Measurements from ENCODE around the gene GNA15. TPM values are rescaled to one million over a fixed set of nuclear protein-coding genes. Genes with fewer than 3 reads are reported as not detected.
"Not testable (repeated sequence)": the region's sequence is repeated elsewhere in the genome, so short reads cannot be mapped to it uniquely, and the experiment has no call there.

GNA15 gene, protein sequence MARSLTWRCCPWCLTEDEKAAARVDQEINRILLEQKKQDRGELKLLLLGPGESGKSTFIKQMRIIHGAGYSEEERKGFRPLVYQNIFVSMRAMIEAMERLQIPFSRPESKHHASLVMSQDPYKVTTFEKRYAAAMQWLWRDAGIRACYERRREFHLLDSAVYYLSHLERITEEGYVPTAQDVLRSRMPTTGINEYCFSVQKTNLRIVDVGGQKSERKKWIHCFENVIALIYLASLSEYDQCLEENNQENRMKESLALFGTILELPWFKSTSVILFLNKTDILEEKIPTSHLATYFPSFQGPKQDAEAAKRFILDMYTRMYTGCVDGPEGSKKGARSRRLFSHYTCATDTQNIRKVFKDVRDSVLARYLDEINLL
- 0.80 and 1.3 TPM in 2 replicates for total RNA-seq

- CTCF ChIA-PET: interaction anchor here (1.0 kb wide), 1 partner anchor 185 kb away, joined by 3 read pairs; no protein-coding TSS in a partner anchor
These were observed at the start of gene GNA15 for GRCh38 chr19:3135961-3136683. TSS of gene GNA15 (plus strand) at chr19:3136033. CDS start at chr19:3136451, 418 bp downstream.

GRCh38 chr19:3087769-3088168 is 48.1 kb upstream of the GNA15 start:
- TF ChIP-seq CTCF (IDR thresholded peaks at IDR 0.05): no peak
- CTCF ChIA-PET: no interaction called here
- Mint-ChIP-seq H3K27me3 (no peaks in the 10 kb centered on the region), H3K4me3 (no peak overlapping the region), H3K27ac (no peak overlapping the region), H3K9me3 (no peaks in the 10 kb centered on the region), H3K36me3 (ENCODE audit: low read depth) (no peaks in the 10 kb centered on the region), H3K4me1 (no peaks in the 10 kb centered on the region)
- DNase-seq: no peak
- ATAC-seq (ENCODE audit: low read depth): no peak
- POLR2A ChIA-PET: interaction anchor here (0.6 kb wide), 1 partner anchor 164 kb away, joined by 3 read pairs; no protein-coding TSS in a partner anchor
- intact Hi-C loops (cut with micrococcal nuclease): no loop called here

More at GRCh38 chr19:3135961-3136683, at the start of gene GNA15:
- Mint-ChIP-seq H3K4me3 (peak within 1 kb of the TSS; percentile 24), H3K4me1 (peaks cover 34% of the 10 kb centered on the region), H3K27me3 (peaks cover 5% of the 10 kb centered on the region), H3K9me3 (no peaks in the 10 kb centered on the region), H3K36me3 (ENCODE audit: low read depth) (no peaks in the 10 kb centered on the region), H3K27ac (no peak within 1 kb of the TSS)
- no peak for DNase-seq
- peak; percentile 34 for ATAC-seq (ENCODE audit: low read depth)
- intact Hi-C loops (cut with micrococcal nuclease): no loop called here
- POLR2A ChIA-PET: interaction anchor here (0.6 to 1.0 kb wide), 4 partner anchors 11 to 1203 kb away, joined by 3 to 5 read pairs (median 4); no protein-coding TSS in a partner anchor
- no peak for TF ChIP-seq CTCF (IDR thresholded peaks at IDR 0.05)

- CTCF ChIA-PET; H3K27me3 Mint-ChIP-seq; H3K4me3 Mint-ChIP-seq; DNase-seq; intact Hi-C loops (cut with micrococcal nuclease); H3K4me1 Mint-ChIP-seq; H3K9me3 Mint-ChIP-seq; ATAC-seq (ENCODE audit: low read depth); H3K36me3 Mint-ChIP-seq (ENCODE audit: low read depth); H3K27ac Mint-ChIP-seq: not testable (repeated sequence)
- POLR2A ChIA-PET: interaction anchor here (0.6 kb wide), 2 partner anchors 24 to 60 kb away, joined by 3 to 5 read pairs; no protein-coding TSS in a partner anchor
These were observed 46.5 kb upstream of the GNA15 start for GRCh38 chr19:3089299-3089855.

GRCh38 chr19:3094601-3095440 is 41.0 kb upstream of the GNA15 start:
- intact Hi-C loops (cut with micrococcal nuclease): no loop called here
- TF ChIP-seq CTCF (IDR thresholded peaks at IDR 0.05): no peak
- no peaks in the 10 kb centered on the region for H3K36me3 Mint-ChIP-seq (ENCODE audit: low read depth)
- H3K9me3 Mint-ChIP-seq: no peaks in the 10 kb centered on the region
- ATAC-seq (ENCODE audit: low read depth) (peak; percentile 38), DNase-seq (peak; percentile 45)
- peaks cover 29% of the 10 kb centered on the region for H3K4me1 Mint-ChIP-seq
- no peak overlapping the region for H3K27ac Mint-ChIP-seq
- H3K27me3 Mint-ChIP-seq: no peaks in the 10 kb centered on the region
- peak overlapping the region; percentile 73 for H3K4me3 Mint-ChIP-seq
- CTCF ChIA-PET: interaction anchor here (1.3 to 1.9 kb wide), 2 partner anchors 9 to 10 kb away, joined by 4 to 8 read pairs; no protein-coding TSS in a partner anchor
- POLR2A ChIA-PET: interaction anchor here (1.3 kb wide), 1 partner anchor 59 kb away, joined by 4 read pairs; no protein-coding TSS in a partner anchor
